NCI-H82 (cell line): Measurements from ENCODE around the gene POTEF.
"Not testable (repeated sequence)": the region's sequence is repeated elsewhere in the genome, so short reads cannot be mapped to it uniquely, and the experiment has no call there.

ENCODE experiments used
- DNase-seq: peaks from one replicate; lab custom pipeline; 2025; lab: John Stamatoyannopoulos, UW

POTEF gene

GRCh38 chr2:130128464-130128863 lies 558 bp downstream of the POTEF start:
- not testable (repeated sequence) for DNase-seq

DNA sequence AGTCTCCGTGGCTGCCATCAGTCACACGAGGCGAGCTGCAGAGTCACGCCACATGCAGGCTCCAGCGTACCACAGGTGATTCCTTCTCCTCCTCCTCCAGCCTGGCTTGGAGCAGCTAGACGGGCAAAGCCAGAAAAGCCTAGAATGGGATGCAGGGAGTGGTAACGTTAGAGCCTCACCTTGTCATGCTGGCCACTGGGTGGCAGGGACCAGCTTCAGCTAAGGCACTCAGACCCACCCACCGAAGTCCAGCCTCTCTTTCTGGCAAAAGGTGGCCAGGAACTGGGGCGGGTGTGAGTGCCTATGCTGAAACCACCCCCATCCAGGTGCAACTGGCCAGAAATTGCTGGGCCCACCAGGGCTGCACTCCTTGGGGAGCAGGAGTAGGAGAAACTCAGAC lies 1.3 kb downstream of the POTEF start:
- not testable (repeated sequence) for DNase-seq

DNA sequence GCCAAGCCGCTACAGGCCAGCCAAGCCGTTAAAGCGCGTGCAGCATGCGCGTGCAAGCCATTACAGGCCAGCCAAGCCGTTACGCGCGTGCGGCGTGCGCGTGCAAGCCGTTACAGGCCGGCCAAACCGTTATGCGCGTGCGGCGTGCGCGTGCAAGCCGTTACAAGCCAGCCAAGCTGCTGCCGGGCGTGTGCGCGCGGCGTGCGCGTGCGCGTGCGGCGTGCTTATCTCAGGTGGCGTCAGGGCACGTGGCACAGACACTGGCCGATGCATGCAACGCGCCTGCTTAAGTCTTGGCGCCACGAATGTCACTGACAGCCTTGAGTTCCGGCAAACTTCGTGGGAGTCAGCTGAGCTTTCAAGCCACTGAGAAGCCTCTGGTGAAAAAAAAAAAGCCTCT lies 8.1 kb downstream of the POTEF start:
- not testable (repeated sequence) for DNase-seq

- DNase-seq, result peak; percentile 1
Observed at GRCh38 chr2:130102597-130103363, 26.2 kb downstream of the POTEF start.

DNA sequence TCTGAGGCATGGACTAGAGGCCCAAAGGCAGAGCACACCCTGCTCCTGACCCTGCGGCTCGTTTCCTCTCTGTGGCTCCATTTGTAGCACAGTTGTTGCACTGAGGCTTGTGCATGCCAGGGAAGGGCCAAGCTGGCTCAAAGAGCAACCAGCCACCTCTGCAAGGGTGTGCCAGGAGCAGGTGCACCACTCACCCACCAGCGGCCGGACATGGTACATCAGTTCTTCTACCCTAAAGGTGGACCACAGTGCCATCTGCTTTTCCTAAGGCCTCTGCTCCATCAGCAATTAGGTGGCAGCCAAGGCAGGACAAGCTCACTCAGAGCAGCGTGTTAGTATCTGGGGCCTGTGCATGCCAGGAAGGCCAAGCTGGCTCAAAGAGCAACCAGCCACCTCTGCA lies 66.4 kb downstream of the POTEF start:
- not testable (repeated sequence) for DNase-seq

DNA sequence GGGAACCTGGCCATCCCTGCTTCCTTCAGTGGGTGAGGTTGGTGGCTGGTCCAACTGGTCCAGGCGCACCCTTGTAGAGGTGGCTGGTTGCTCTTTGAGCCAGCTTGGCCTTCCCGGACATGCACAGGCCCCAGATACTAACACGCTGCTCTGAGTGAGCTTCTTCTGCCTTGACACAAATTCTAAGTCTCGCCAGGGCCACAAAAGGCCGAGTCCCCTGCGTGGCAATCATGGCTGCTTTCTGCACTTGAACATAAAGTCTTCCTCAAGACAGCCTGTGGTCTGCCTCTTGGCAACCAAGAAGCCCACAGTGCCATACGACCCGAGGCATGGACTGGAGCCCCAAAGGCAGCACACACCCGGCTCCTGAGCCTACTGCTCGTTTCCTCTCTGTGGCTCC lies 69.0 kb downstream of the POTEF start:
- not testable (repeated sequence) for DNase-seq

- not testable (repeated sequence) for DNase-seq
Observed at GRCh38 chr2:130056336-130056735, 72.7 kb downstream of the POTEF start.

GRCh38 chr2:130053217-130053911 lies 75.7 kb downstream of the POTEF start:
- DNase-seq, result not testable (repeated sequence)

GRCh38 chr2:130052376-130052775 lies 76.6 kb downstream of the POTEF start:
- not testable (repeated sequence) for DNase-seq

GRCh38 chr2:130048422-130048821 lies 80.6 kb downstream of the POTEF start:
- not testable (repeated sequence) for DNase-seq

GRCh38 chr2:130038265-130038603 lies 90.8 kb downstream of the POTEF start:
- DNase-seq, result not testable (repeated sequence)

GRCh38 chr2:130025931-130026330 lies 103.1 kb downstream of the POTEF start:
- peak; percentile 6 for DNase-seq
